HG02610 (cell line): ENCODE results near the gene TAS2R13.

Source experiments
- ATAC-seq: cut with Tn5 transposase; IDR thresholded peaks from one replicate; pipeline ENCODE4 v1.9.1; 2021; ENCODE audit warnings: mild to moderate bottlenecking, moderate library complexity; ENCODE audit not compliant: unreplicated experiment

TAS2R13 gene

GRCh38 chr12:10873378-10873777 lies 36.0 kb downstream of the TAS2R13 start:
- no peak for ATAC-seq

GRCh38 chr12:10867381-10867780 lies 42.0 kb downstream of the TAS2R13 start:
- no peak for ATAC-seq

- no peak for ATAC-seq
Observed at GRCh38 chr12:10863512-10864218, 45.7 kb downstream of the TAS2R13 start.

GRCh38 chr12:10861366-10861765 lies 48.0 kb downstream of the TAS2R13 start:
- no peak for ATAC-seq
